ENCODE data around the gene KEAP1. TPM values are rescaled to one million over a fixed set of nuclear protein-coding genes. Genes with fewer than 3 reads are reported as not detected.
"Not testable (repeated sequence)": the region's sequence is repeated elsewhere in the genome, so short reads cannot be mapped to it uniquely, and the experiment has no call there.

KEAP1 gene
- total RNA-seq, 1 donor from 2014 or later, result 53.5 TPM

GRCh38 chr19:10535613-10536012 lies 32.5 kb upstream of the KEAP1 start:
- no peak overlapping the region for H3K4me3 ChIP-seq
- DNase-seq (ENCODE audit: extremely low spot score in 2 of 2), result no peak
- no peaks in the 10 kb centered on the region for H3K36me3 ChIP-seq
- no peaks in the 10 kb centered on the region for H3K27me3 ChIP-seq
- TF ChIP-seq POLR2AphosphoS5 (IDR thresholded peaks at IDR 0.05; ENCODE audit: insufficient read depth in 1 of 2, low read depth in 1 of 2) (peak in 1 of 2 donors; percentile 52), POLR2A (IDR thresholded peaks at IDR 0.05) (no peak), CTCF (IDR thresholded peaks at IDR 0.05) (no peak)
- H3K4me1 ChIP-seq, result peaks cover 5% of the 10 kb centered on the region
- no peaks in the 10 kb centered on the region for H3K9me3 ChIP-seq
- no peak overlapping the region for H3K27ac ChIP-seq
- intact Hi-C loops (cut with DNase I), result no loop called here

GRCh38 chr19:10533646-10534386 lies 30.7 kb upstream of the KEAP1 start:
- H3K36me3 ChIP-seq, result no peaks in the 10 kb centered on the region

GRCh38 chr19:10532457-10532856 lies 29.3 kb upstream of the KEAP1 start:
- Histone ChIP-seq H3K9me3 (no peaks in the 10 kb centered on the region), H3K27ac (no peak overlapping the region), H3K36me3 (no peaks in the 10 kb centered on the region), H3K4me3 (no peak overlapping the region), H3K4me1 (peaks cover 5% of the 10 kb centered on the region), H3K27me3 (no peaks in the 10 kb centered on the region)
- intact Hi-C loops (cut with DNase I), result no loop called here
- TF ChIP-seq CTCF (IDR thresholded peaks at IDR 0.05) (no peak), POLR2A (IDR thresholded peaks at IDR 0.05) (no peak), POLR2AphosphoS5 (IDR thresholded peaks at IDR 0.05; ENCODE audit: insufficient read depth in 1 of 2, low read depth in 1 of 2) (no peak)
- no peak for DNase-seq (ENCODE audit: extremely low spot score in 2 of 2)

More at GRCh38 chr19:10533646-10534386, 30.7 kb upstream of the KEAP1 start:
- intact Hi-C loops (cut with DNase I), result no loop called here
- H3K9me3 ChIP-seq, result no peaks in the 10 kb centered on the region
- H3K27me3 ChIP-seq, result no peaks in the 10 kb centered on the region
- TF ChIP-seq POLR2A (IDR thresholded peaks at IDR 0.05), result no peak
- peak in 1 of 2 donors; percentile 84 for TF ChIP-seq POLR2AphosphoS5 (IDR thresholded peaks at IDR 0.05; ENCODE audit: insufficient read depth in 1 of 2, low read depth in 1 of 2)
- H3K4me1 ChIP-seq, result peaks cover 5% of the 10 kb centered on the region
- DNase-seq (ENCODE audit: extremely low spot score in 2 of 2), result no peak
- no peak overlapping the region for H3K27ac ChIP-seq
- H3K4me3 ChIP-seq, result no peak overlapping the region

- H3K36me3 ChIP-seq; H3K27ac ChIP-seq; H3K9me3 ChIP-seq; H3K27me3 ChIP-seq; DNase-seq (ENCODE audit: extremely low spot score in 2 of 2); H3K4me3 ChIP-seq; intact Hi-C loops (cut with DNase I); H3K4me1 ChIP-seq: not testable (repeated sequence)
Observed at GRCh38 chr19:10526887-10527286, 23.7 kb upstream of the KEAP1 start.

- Histone ChIP-seq H3K36me3 (no peaks in the 10 kb centered on the region), H3K4me3 (no peak overlapping the region), H3K9me3 (no peaks in the 10 kb centered on the region), H3K27me3 (no peaks in the 10 kb centered on the region), H3K4me1 (peaks cover 7% of the 10 kb centered on the region), H3K27ac (no peak overlapping the region)
- no peak for DNase-seq (ENCODE audit: extremely low spot score in 2 of 2)
- no peak for TF ChIP-seq POLR2A (IDR thresholded peaks at IDR 0.05)
- TF ChIP-seq CTCF (IDR thresholded peaks at IDR 0.05), result no peak
- no peak for TF ChIP-seq POLR2AphosphoS5 (IDR thresholded peaks at IDR 0.05; ENCODE audit: insufficient read depth in 1 of 2, low read depth in 1 of 2)
- intact Hi-C loops (cut with DNase I), result no loop called here
Observed at GRCh38 chr19:10525636-10526035, 22.5 kb upstream of the KEAP1 start.

- intact Hi-C loops (cut with DNase I), result no loop called here
- Histone ChIP-seq H3K4me1 (peaks cover 19% of the 10 kb centered on the region), H3K27me3 (no peaks in the 10 kb centered on the region), H3K36me3 (no peaks in the 10 kb centered on the region), H3K4me3 (no peak overlapping the region), H3K27ac (no peak overlapping the region), H3K9me3 (no peaks in the 10 kb centered on the region)
- DNase-seq (ENCODE audit: extremely low spot score in 2 of 2), result no peak
- TF ChIP-seq POLR2AphosphoS5 (IDR thresholded peaks at IDR 0.05; ENCODE audit: insufficient read depth in 1 of 2, low read depth in 1 of 2) (no peak), POLR2A (IDR thresholded peaks at IDR 0.05) (no peak), CTCF (IDR thresholded peaks at IDR 0.05) (no peak)
Observed at GRCh38 chr19:10523135-10523636, 20.0 kb upstream of the KEAP1 start.

Measured in vagina (tissue), 2 donors.